Right lobe of liver (tissue), 6 donors: ENCODE measurements around the gene PPP1CB. TPM values are rescaled to one million over a fixed set of nuclear protein-coding genes. Genes with fewer than 3 reads are reported as not detected.

Experiments used
- ATAC-seq, 4 donors: fragments of 200-7000 bp; cut with Tn5 transposase; one replicate each; pipeline ENCODE4 v1.9.1; 2020; ENCODE audit warnings: mild to moderate bottlenecking in 4 of 4, moderate library complexity in 4 of 4
- DNase-seq, 3 donors: peaks; one replicate each; pipeline ENCODE4 v3.0.0-alpha.2; 2020
- H3K27ac ChIP-seq, 3 donors: fragments of 200-600 bp; one replicate each; pipeline ENCODE4 v1.8.0; 2022
- H3K27me3 ChIP-seq, 2 donors: fragments of 200-600 bp; one replicate each; pipeline ENCODE4 v1.8.0; 2022
- H3K36me3 ChIP-seq, 4 donors: fragments of 200-600 bp; sonication (generic) in 1 of 4; one replicate each; pipeline versions ENCODE4 v1.5.1 to v1.8.0; 2017 to 2022; ENCODE audit warnings: control low read depth in 1 of 4
- H3K4me1 ChIP-seq, 4 donors: fragments of 200-600 bp; sonication (generic) in 1 of 4; one replicate each; pipeline versions ENCODE4 v1.5.1 to v1.8.0; 2017 to 2022; ENCODE audit warnings: control low read depth in 1 of 4
- H3K4me3 ChIP-seq, 3 donors: fragments of 200-600 bp; one replicate each; pipeline ENCODE4 v1.8.0; 2022
- H3K9me3 ChIP-seq, 4 donors: fragments of 200-600 bp; sonication (generic) in 1 of 4; one replicate each; pipeline versions ENCODE4 v1.5.1 to v1.8.0; 2017 to 2022; ENCODE audit warnings: control low read depth in 1 of 4
- POLR2A ChIP-seq: fragments of 450-650 bp; IDR thresholded peaks from one replicate; pipeline ENCODE4 v1.6.1; 2017; ENCODE audit warnings: antibody characterized with exemption, mild to moderate bottlenecking
- WGBS: methylation state at CpG from one replicate; pipeline ENCODE4 v1.1.6; 2018; ENCODE audit warnings: low coverage, low lambda C conversion rate; ENCODE audit not compliant: insufficient coverage; ENCODE audit errors: missing lambda C conversion rate; 5-methylcytosine and 5-hydroxymethylcytosine counted together
- intact Hi-C, 2 donors: fragments of 100-400 bp; cut with DNase I; formaldehyde crosslinking; loops; one replicate each; pipeline versions ENCODE4 v1.11.2 to v1.14.1; 2022
- long read RNA-seq: library from polyadenylated mRNA; unstranded; transcript quantifications from one replicate; pipeline ENCODE4 v2.0.0, GENCODE V29; 2019
- total RNA-seq, 6 experiments: library from RNA; depleted of rRNA in 2 of 6; stranded (reverse); fragments of >200 nt in 2 of 6; fragmentation: NEBNext Ultra II Directional in 3 of 6; extraction: Animal tissue kit (Norgen Biotek cat#: 25700) in 3 of 6; gene quantifications; one replicate each; pipeline versions ENCODE4 v1.1.0 to v1.2.4, GENCODE V29; 2016 to 2023
- TF ChIP-seq, protein P1 (sequence below), 4 donors: fragments of 200-600 bp in 3 of 4; fragments of 450-650 bp in 1 of 4; IDR thresholded peaks; one replicate each; pipeline versions ENCODE4 v1.5.1 to v1.8.0; 2016 to 2022; ENCODE audit warnings: antibody characterized with exemption in 4 of 4, mild to moderate bottlenecking in 2 of 4
- donor health status: DM: no; HTN: yes; CAD: no.
- donor health status: DM: no; HTN: no; CAD: no.
- donor health status: DM: no; HTN: no; CAD: no.
- donor health status: DM: no; HTN: yes; CAD: no.
- donor health status: DM: no; HTN: yes; CAD: no.

The PPP1CB gene
- 10 to 100 TPM; 55.7 to 86.3 (median 71.4) TPM for total RNA-seq
- long read RNA-seq, full-length matches to known transcripts, result 3 of 4 reads
- long read RNA-seq, partial matches to known transcripts, result 1 of 4 reads
- long read RNA-seq, other reads (novel, unspliced or antisense), result 0 of 4 reads

DNA sequence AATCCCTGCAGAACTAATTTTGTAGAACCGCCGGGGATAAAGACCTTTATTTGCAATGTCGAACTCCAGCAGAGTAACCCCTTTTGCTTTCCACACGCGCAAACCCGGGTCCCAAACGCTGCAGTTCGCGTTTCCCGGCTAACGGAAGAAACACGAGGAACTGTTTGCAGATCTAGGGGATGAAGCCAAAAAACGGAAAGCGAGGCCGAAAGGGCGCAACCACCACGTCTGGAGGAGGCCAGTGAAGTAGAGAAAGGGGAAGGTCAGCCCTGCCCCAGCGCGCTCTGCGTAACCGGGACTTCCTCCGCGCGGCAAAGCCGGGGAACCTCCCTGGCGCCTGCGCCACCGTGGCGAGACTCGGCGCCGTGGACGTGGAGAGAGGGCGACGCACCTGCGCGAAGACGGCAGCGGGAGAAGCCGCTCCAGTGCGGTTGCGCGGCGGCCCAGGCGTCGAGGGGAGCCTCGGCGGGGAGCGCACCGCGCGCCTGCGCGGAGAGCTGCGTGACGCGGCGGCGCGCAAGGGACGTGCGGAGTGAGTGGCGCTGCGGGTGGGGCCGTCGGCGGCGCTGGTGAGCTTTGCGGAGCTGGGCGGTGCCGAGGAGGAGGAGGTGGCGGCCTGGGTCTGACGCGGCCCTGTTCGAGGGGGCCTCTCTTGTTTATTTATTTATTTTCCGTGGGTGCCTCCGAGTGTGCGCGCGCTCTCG lies at the start of gene PPP1CB:
Gene PPP1CB (plus strand): TSS at position 579 of the 704 bp plus-strand sequence. CDS start 295 bp downstream, outside the sequence.
- under 1% methylated on average over 47 of the region's 81 CpGs for WGBS
- intact Hi-C loops, result loop anchor here in 1 of 2 donors (10.0 kb wide), 1 partner anchor 137 kb away; no protein-coding TSS in a partner anchor

GRCh38 chr2:28702415-28702861 lies 49.2 kb upstream of the PPP1CB start:
- H3K4me1 ChIP-seq, result peaks cover 0 to 16% (median 6%) of the 10 kb centered on the region in 4 donors
- ATAC-seq (peak; percentile 90 to 98 (median 96)), DNase-seq (peak; percentile 53 to 84 (median 83))
- 14% methylated on average over 2 of the region's 3 CpGs for WGBS
- no peak overlapping the region for H3K4me3 ChIP-seq
- no peaks in the 10 kb centered on the region for H3K9me3 ChIP-seq
- TF ChIP-seq, protein P1, sequence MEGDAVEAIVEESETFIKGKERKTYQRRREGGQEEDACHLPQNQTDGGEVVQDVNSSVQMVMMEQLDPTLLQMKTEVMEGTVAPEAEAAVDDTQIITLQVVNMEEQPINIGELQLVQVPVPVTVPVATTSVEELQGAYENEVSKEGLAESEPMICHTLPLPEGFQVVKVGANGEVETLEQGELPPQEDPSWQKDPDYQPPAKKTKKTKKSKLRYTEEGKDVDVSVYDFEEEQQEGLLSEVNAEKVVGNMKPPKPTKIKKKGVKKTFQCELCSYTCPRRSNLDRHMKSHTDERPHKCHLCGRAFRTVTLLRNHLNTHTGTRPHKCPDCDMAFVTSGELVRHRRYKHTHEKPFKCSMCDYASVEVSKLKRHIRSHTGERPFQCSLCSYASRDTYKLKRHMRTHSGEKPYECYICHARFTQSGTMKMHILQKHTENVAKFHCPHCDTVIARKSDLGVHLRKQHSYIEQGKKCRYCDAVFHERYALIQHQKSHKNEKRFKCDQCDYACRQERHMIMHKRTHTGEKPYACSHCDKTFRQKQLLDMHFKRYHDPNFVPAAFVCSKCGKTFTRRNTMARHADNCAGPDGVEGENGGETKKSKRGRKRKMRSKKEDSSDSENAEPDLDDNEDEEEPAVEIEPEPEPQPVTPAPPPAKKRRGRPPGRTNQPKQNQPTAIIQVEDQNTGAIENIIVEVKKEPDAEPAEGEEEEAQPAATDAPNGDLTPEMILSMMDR (IDR thresholded peaks at IDR 0.05), result no peak
- TF ChIP-seq POLR2A, result no peak
- intact Hi-C loops, result no loop called here
- no peaks in the 10 kb centered on the region for H3K27me3 ChIP-seq
- peak overlapping the region in 2 of 3 donors; percentile 65 to 69 for H3K27ac ChIP-seq
- no peaks in the 10 kb centered on the region for H3K36me3 ChIP-seq

More for the DNA sequence above, at the start of gene PPP1CB:
- Histone ChIP-seq H3K9me3 (no peaks in the 10 kb centered on the region), H3K36me3 (no peaks in the 10 kb centered on the region), H3K27ac (peak within 1 kb of the TSS; percentile 98 to 100 (median 99)), H3K4me1 (peaks cover 0 to 30% (median 7%) of the 10 kb centered on the region in 4 donors), H3K4me3 (peak within 1 kb of the TSS; percentile 77 to 92 (median 85)), H3K27me3 (no peaks in the 10 kb centered on the region)
- ATAC-seq (peak; percentile 88 to 95 (median 92)), DNase-seq (peak; percentile 98)
- TF ChIP-seq, protein P1 (IDR thresholded peaks at IDR 0.05), result peak; percentile 23 to 46 (median 41)
- TF ChIP-seq POLR2A, result peak; percentile 88

DNA sequence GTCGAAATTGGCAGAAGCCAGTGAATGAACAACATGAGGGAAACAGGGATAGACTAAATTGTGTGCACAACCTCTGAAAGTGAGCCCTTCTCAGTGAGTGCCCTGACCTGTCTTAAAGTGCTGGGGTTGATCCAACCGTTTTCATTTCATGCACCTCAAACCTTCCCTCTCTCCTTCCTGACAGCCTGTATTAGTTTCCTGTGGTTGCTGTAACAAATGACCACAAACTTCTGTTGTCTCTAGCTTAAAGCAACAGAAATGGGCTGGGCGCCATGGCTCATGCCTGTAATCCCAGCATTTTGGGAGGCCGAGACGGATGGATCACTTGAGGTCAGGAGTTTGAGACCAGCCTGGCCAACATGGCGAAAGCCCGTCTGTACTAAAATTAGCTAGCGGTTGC lies 48.8 kb upstream of the PPP1CB start:
- DNase-seq, result no peak
- Histone ChIP-seq H3K4me1 (peaks cover 0 to 20% (median 6%) of the 10 kb centered on the region in 4 donors), H3K4me3 (no peak overlapping the region), H3K27me3 (no peaks in the 10 kb centered on the region), H3K9me3 (no peaks in the 10 kb centered on the region), H3K27ac (peak overlapping the region in 2 of 3 donors; percentile 65 to 69), H3K36me3 (no peaks in the 10 kb centered on the region)
- intact Hi-C loops, result no loop called here
- TF ChIP-seq POLR2A, result no peak
- TF ChIP-seq, protein P1 (IDR thresholded peaks at IDR 0.05), result no peak
- WGBS, result 93% methylated on average over 7 of the region's 8 CpGs
- ATAC-seq, result no peak

GRCh38 chr2:28704621-28705020 lies 47.0 kb upstream of the PPP1CB start:
- Histone ChIP-seq H3K4me1 (peaks cover 0 to 37% (median 10%) of the 10 kb centered on the region in 4 donors), H3K36me3 (no peaks in the 10 kb centered on the region), H3K27me3 (no peaks in the 10 kb centered on the region), H3K4me3 (no peak overlapping the region), H3K27ac (no peak overlapping the region), H3K9me3 (no peaks in the 10 kb centered on the region)
- DNase-seq (no peak), ATAC-seq (no peak)
- no peak for TF ChIP-seq POLR2A
- TF ChIP-seq, protein P1 (IDR thresholded peaks at IDR 0.05), result no peak
- intact Hi-C loops, result no loop called here
- WGBS, result 72% methylated on average over 4 of the region's 4 CpGs
